SK-MEL-5 (cell line): Measurements from ENCODE around the gene SLC15A2. TPM values are rescaled to one million over a fixed set of nuclear protein-coding genes. Genes with fewer than 3 reads are reported as not detected.
"Not testable (repeated sequence)": the region's sequence is repeated elsewhere in the genome, so short reads cannot be mapped to it uniquely, and the experiment has no call there.

Experiments used
- DNase-seq: peaks from one replicate; pipeline ENCODE4 v3.0.0-alpha.2; 2016; ENCODE audit warnings: low read depth, low spot score
- in situ Hi-C: cut with HindIII; loops from 2 replicates; pipeline ENCODE4 v1.10.0; 2016; ENCODE audit warnings: low sequenced_read_pairs, high pct_unique_total_duplicates, low pct_unique_long_range_greater_than_20kb
- total RNA-seq: library from RNA; depleted of rRNA; stranded (reverse); fragments of >200 nt; shearing (Covaris generic); gene quantifications from 2 replicates; pipeline ENCODE4 v1.2.3, GENCODE V29; 2014

SLC15A2 gene
- total RNA-seq, 1 experiment from 2014 or later: 1.2 TPM

DNA sequence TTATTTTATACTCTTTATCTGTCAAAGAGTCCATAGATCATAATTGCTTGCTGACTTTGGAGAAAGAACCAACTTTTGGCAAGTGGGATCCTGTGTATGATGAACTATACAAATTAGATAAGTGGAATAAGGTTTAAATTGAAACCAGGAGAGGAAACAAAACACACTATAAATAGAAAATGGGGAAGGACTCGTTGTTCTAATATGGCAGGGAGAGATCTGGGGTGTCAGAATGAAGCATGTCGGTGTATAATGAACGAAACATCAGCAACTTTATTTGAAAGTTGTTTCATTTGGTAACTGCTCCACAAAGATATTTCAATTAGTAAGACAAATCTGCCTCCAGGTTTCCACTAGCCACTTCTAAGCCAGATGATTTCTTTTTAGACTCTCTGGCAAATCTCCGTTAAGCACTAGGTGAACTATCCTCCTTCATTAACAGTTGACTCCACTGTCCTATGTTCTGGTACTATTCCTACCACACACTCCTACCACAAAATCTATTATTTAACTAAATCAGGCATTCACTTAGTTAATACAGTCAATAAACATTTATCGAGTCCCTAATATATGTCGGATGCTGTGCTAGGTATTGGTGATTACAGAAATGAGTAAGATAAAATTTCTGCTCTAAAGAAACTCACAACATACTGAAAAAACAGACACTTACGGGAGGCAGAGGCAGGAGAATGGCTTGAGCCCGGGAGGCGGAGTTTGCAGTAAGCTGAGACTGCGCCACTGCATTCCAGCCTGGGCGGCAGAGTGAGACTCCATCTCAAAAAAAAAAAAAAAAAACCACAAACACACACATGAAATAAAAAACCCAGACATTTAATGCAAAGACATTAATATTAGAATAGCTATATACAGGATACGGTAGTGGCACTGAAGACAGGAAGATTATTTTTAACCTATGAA, 20.1 kb downstream of the SLC15A2 start:
- in situ Hi-C loops: no loop called here
- DNase-seq: no peak

DNA sequence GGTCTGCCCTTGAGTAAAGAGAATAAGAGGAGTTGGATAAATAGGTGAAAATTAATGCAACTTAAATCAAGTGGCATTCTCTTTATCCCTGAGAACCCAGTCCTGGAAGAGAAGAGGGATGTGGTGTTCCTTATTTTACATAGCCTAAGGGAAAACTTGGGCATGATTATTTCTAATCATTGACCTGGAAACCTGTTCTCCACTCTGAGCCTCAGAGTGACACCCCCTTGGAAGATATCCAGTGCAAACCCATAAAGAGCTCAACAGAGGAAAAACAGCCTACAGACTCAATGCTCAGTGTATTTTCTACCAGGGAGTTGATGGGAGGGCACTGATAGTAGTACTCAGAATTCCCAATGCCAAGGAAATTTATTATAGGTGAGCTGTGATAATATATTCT, 22.0 kb downstream of the SLC15A2 start:
- DNase-seq: no peak
- in situ Hi-C loops: no loop called here

DNA sequence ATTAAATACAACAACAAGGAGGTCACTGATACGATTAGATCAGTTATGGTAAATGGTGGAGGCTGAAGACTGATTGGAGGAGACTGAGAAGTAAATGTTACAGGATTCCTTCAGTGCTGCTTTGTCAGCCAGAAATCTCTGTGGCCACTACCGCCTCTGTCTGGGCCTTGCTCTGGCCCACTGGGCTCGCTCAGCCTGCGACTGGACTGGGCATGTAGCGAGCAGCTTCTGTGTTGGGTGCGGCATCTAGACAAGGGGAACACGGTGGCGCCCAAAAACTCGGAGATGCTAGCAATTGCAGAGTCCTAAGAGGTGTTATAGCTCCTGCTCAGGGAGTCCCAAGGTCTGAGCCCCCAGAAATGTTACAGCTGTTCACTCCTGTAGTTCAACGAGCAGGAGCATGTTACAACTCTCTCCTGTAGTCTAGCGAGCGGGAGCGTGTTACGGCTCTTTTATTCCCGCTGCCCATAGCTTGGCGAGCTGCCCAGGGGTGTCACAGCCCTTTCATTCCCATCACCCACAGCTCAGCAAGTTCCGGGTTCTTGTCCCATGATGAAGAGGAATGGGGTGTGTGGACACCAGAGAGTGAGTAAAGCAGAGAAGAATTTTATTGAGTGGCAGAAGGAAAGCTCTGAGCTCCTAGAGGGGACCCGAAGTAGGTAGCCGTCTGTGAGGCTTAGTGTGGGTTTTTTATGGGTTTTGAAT, 24.7 kb downstream of the SLC15A2 start:
- in situ Hi-C loops: no loop called here
- no peak for DNase-seq

DNA sequence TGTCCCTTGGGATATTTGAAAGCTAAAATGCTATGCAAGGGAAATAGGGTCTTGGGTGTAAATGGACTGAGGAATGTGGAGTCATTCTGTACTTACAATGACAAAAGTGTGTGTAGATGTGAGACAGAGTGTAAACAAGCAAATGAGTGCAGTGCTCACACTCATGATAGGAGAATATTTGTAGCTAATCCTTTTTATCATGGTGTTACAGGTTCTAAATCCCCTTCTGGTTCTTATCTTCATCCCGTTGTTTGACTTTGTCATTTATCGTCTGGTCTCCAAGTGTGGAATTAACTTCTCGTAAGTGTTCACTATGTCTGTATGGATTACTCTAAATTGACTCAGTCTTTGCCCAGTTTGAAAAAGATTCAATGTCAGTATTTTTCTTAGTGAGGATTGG, 30.5 kb downstream of the SLC15A2 start:
- no peak for DNase-seq
- in situ Hi-C loops: no loop called here

DNA sequence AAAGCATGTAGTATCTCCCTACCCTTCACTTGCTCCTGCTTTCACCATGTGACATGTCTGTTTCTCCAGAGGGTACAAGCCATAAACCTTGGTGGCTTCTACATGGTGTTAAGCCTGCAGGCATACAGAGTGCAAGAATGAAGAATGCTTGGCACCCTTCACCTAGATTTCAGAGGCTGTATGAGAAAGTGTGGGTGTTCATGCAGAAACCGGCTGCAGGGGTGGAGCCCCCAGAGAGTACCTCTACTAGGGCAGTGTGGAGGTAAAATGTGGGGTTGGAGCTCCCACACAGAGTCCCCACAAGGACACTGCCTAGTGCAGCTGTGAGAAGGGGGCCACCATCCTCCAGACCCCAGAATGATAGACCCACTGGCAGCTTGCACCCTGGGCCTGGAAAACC, 32.2 kb downstream of the SLC15A2 start:
- DNase-seq: no peak
- in situ Hi-C loops: no loop called here

DNA sequence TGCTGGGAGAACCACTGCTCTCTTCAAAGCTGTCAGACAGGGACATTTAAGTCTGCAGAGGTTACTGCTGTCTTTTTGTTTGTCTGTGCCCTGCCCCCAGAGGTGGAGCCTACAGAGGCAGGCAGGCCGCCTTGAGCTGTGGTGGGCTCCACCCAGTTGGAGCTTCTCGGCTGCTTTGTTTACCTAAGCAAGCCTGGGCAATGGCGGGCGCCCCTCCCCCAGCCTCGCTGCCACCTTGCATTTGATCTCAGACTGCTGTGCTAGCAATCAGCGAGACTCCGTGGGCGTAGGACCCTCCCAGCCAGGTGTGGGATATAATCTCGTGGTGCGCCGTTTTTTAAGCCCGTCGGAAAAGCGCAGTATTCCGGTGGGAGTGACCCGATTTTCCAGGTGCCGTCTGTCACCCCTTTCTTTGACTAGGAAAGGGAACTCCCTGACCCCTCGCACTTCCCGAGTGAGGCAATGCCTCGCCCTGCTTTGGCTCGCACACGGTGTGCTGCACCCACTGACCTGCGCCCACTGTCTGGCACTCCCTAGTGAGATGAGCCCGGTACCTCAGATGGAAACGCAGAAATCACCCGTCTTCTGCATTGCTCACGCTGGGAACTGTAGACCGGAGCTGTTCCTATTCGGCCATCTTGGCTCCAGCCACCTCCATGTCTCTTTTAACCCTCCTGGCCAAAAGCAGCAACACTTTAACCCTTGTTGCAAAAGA, 44.1 kb downstream of the SLC15A2 start:
- in situ Hi-C loops, DNase-seq: not testable (repeated sequence)

DNA sequence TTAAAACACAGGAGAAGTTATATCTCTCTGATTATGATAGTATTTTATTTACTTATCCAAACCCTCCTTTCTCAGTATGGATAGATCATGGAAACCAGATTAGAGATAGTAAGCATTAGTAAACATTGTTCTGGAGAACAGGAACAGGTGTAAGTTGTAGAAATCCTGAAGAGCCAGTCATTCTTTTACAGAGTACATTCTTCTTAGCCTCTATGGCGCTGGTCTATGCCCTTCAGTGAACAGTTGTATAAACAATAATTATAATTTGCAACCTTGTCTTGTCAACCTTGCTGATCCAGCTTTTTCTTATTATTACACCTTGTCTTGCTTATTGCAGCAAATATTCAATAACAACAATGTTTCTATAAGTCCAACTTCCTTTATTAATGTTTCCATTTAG, 47.4 kb downstream of the SLC15A2 start:
- DNase-seq: no peak
- in situ Hi-C loops: no loop called here

DNA sequence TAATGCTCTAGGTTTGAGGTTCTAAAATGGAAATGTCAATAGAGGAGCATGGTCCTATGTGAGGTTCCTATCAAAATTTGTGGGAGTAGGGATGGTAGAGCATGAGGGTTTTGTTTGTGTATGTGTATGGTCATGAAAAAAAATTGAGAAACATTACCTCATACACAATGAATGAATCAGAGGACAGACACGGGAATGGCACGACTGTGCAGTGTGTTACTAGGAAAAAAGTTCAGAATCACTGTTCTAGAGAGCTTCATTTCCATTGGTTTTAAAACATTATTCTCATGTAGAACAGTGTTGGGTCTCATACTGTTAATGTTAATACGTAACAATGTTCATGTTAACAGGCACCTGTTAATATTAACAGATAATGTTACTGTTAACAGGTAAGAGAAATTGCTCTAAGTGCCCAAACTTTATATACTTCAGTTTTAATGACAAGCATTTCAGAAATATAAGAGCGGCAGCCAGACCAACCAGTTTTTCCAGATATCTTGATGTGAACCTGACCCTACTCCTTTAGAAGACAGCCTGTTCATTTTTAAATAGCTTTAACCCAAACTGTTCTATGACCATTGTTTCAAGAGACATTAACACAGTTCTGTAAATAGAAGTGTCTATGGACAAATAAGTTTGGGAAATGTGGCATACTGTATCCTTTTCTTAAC, 48.0 kb downstream of the SLC15A2 start:
- DNase-seq: no peak
- in situ Hi-C loops: no loop called here

DNA sequence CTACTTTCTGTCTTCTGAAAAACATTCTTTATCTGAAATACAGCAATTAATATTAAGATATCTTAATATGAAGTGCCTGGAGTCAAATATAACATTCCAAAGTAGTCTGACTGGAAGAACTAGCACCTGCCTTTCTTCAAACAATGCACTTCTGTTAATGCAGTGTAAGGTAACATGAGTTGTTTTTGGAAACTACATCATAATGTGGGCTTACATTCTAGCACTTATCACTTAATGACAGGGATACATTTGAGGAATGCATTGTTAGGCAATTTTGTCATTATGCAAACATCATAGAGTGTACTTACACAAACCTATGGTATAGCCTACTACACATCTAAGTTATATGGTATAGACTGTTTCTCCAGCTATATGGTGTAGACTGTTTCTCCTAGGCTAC, 49.2 kb downstream of the SLC15A2 start:
- in situ Hi-C loops: no loop called here

DNA sequence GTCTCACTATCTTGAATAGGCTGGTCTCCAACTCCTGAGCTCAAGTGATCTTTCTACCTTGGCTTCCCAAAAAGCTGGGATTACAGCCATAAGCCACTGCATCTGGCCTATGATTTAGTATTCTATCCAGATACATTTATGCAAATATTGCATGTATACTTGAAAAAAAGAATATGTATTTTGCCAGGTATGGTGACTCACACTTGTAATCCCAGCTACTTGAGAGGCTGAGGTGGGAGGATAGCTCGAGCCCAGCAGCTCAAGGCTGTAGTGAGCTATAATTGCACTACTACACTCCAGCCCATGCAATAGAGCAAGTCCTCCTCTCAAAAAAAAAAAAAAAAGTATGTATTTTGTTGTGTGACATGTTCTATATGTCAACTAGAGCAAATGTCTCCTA, 54.4 kb downstream of the SLC15A2 start:
- in situ Hi-C loops: no loop called here
- no peak for DNase-seq

More for the DNA sequence above, 49.2 kb downstream of the SLC15A2 start:
- no peak for DNase-seq

DNA sequence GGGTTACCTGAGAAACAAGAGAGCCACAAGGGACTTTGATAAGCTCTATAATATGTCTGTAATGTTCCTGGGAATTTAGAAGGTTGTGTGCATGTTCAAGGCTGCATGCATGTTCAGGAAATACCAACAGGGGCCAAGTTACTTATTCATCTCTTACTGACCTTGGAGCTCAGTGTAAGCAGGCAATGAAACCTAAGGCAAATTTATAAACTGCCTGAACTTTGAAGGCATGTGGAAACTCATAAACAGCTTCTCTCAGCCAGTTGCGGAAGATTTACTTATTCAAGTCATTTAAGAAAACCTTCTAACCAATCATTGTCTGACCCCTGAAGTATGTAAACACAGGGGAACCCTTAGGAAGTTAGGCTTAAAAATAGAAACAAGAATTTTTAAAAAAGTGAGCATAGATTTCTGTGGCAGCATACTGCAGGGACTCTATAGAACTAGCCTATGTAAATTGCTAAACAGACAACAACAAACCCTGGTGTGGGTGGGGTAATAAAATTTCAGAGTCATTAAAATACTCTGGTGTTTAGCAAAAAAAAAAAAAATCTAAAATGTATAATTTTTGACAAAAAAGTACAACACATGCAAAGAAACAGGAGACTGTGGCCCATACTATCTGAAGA, 57.2 kb downstream of the SLC15A2 start:
- DNase-seq: no peak
- in situ Hi-C loops: no loop called here

DNA sequence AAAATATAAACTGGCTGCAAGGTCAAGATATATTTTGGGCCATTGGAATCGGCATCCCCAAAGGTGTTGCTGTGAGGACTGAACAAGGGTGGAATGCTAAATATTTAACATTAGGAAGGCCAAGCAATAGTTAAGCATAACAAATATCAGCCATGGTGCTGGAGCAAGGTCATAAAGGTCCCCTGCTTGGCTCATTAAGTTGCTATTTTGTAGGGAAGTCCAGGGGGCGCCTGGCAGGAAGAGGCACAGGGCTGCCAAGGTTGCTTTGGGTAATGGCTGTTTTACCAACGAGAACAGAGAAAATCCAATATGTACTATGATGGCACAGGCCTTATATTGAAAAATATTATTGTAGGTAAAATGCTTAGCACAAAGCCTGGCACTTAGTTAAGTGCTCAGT, 62.2 kb downstream of the SLC15A2 start:
- in situ Hi-C loops: no loop called here
- no peak for DNase-seq

DNA sequence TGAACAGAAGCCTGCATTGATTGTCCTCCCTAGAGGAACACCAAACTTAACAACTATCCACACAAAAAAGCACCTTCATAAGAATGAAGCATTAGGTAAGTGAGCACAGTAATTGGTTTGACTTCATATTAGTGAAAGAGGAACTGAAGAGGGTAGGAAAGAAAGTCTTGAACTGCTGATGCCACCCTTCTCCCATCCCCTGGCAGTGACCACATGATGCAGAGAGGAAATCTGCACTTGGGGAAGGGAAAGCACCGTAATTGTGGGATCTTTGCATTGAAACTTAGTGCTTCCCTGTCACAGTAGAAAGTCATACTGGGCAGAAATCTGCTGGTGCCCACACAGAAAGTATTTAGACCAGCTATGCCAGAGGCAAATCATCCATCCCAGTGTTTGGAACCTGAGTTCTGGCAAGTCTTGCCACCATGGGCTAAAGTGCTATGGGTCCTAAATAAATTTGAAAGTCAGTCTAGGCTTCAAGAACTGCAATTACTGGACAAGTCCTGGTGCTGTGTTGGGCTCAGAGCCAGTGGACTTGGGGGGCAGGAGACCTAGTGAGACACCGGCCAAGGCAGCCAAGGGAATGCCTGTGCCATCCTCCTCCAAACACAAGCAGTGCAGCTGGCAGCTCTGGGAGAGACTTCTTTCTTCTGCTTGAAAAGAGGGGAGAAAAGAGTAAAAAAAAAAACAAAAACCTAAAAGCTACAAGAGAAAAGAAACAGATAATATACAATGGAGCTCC, 63.6 kb downstream of the SLC15A2 start:
- DNase-seq: no peak
- in situ Hi-C loops: no loop called here

DNA sequence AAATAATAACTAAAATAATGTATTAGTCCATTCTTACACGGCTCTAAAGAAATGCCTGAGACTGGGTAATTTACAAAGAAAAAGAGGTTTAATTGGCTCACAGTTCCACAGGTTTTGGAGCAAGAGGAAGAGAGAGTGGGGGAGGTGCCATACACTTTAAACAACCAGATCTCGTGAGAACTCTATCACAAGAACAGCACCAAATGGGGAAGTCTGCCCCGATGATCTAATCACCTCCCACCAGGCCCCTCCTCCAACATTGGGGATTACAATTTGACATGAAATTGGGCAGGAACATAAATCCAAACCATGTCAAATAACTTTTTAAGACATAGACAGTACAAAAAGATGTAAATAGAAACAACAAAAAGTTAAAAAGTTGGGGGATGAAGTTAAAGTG, 64.6 kb downstream of the SLC15A2 start:
- no peak for DNase-seq
- in situ Hi-C loops: no loop called here

DNA sequence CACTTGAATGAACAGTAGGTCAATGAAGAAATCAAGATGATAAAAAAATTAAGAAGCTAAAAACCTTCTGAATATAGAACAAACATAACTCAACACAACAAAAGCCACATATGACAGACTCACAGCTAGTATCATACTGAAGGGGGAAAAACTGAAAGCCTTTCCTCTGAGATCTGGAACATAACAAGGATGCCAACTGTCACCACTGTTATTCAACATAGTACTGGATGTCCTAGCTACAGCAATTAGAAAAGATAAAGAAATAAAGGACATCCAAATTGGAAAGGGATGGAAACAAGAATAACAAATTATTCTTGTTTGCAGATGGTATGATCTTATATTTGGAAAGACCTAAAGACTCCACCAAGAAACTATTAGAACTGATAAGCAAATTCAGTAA, 67.1 kb downstream of the SLC15A2 start:
- no peak for DNase-seq
- in situ Hi-C loops: no loop called here

DNA sequence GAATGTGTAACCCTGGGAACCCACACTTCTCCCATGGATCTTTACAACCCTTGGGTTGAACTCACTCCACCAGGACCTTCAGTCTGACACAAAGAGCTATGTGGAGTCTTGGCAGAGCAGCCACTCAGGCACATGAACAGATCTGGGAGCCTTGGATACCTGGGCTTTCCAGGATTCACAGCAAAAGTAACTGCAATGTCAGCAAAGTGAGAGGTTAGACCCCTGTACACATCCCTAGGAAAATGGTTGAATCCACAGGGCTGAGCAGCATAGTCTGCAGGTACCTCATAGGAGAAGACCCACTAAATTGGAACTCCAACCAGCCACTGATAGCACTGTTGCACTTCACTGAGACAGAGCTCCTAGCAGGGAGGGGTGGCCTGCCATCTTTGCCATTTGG, 68.2 kb downstream of the SLC15A2 start:
- in situ Hi-C loops: no loop called here
- no peak for DNase-seq

DNA sequence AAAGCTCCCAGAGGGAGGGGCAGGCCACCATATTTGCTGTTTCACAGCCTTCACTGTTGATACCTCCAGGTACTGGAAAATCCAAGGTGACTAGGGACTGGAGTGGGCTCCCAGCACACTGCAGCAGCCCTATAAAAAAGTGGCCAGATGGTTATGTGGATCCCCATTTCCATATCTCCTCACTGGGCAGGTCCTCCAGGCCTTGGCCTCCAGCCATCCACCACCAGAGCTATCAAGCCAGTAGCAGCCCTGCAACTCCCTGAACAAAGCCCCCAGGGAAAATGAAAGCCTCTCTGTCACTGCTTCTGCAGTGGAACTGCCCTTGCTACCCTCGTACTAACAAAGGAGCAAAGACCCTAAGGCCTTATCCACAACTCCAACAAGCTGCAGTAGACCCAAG, 69.4 kb downstream of the SLC15A2 start:
- no peak for DNase-seq
- in situ Hi-C loops: no loop called here
